Esophagus squamous epithelium (tissue), 5 donors: ENCODE data around the gene ITFG2. TPM values are rescaled to one million over a fixed set of nuclear protein-coding genes. Genes with fewer than 3 reads are reported as not detected.

Experiments
- DNase-seq: peaks from one replicate; lab custom pipeline; 2025; lab: John Stamatoyannopoulos, UW
- H3K27ac ChIP-seq, 4 donors: fragments of 200-600 bp; sonication (generic); one replicate each; pipeline ENCODE4 v1.5.1; 2016 to 2019; ENCODE audit warnings: mild to moderate bottlenecking in 1 of 4
- H3K27me3 ChIP-seq, 4 donors: fragments of 200-600 bp; sonication (generic); 1 replicate in 3 of 4; 2 replicates in 1 of 4; pipeline versions ENCODE4 v1.5.1 to v1.6.0; 2017 to 2021; ENCODE audit warnings: antibody characterized with exemption in 1 of 4
- H3K36me3 ChIP-seq, 3 donors: fragments of 200-600 bp; sonication (generic); one replicate each; pipeline ENCODE4 v1.5.1; 2016 to 2019
- H3K4me1 ChIP-seq, 3 donors: fragments of 200-600 bp; sonication (generic); one replicate each; pipeline ENCODE4 v1.5.1; 2017 to 2019
- H3K4me3 ChIP-seq, 4 donors: fragments of 200-600 bp; sonication (generic); 1 replicate in 3 of 4; 2 replicates in 1 of 4; pipeline ENCODE4 v1.5.1; 2016 to 2019; ENCODE audit warnings: mild to moderate bottlenecking in 2 of 4, moderate library complexity in 1 of 4
- H3K9me3 ChIP-seq, 3 donors: fragments of 200-600 bp; sonication (generic); one replicate each; pipeline ENCODE4 v1.5.1; 2016 to 2019
- CTCF ChIP-seq, 6 experiments: fragments of 450-650 bp in 4 of 6; fragments of 200-600 bp in 2 of 6; sonication (generic) in 2 of 6; IDR thresholded peaks; one replicate each; pipeline ENCODE4 v1.5.1; 2016 to 2019; ENCODE audit warnings: antibody characterized with exemption in 6 of 6, mild to moderate bottlenecking in 4 of 6, moderate library complexity in 4 of 6
- POLR2A ChIP-seq, 4 donors: fragments of 450-650 bp; IDR thresholded peaks; one replicate each; pipeline ENCODE4 v1.6.1; 2017; ENCODE audit warnings: antibody characterized with exemption in 4 of 4, mild to moderate bottlenecking in 4 of 4, moderate library complexity in 3 of 4
- WGBS, 2 donors: methylation state at CpG; one replicate each; pipeline ENCODE4 v1.1.5; 2018; 5-methylcytosine and 5-hydroxymethylcytosine counted together
- intact Hi-C: fragments of 100-400 bp; cut with DNase I; formaldehyde crosslinking; loops from one replicate; pipeline ENCODE4 v1.15.0; 2022
- total RNA-seq, 4 donors: library from RNA; depleted of rRNA; stranded (reverse); fragments of >200 nt; gene quantifications; one replicate each; pipeline ENCODE4 v1.1.0, GENCODE V29; 2016
- donor health status: DM: yes; HTN: yes; CAD: no.

The ITFG2 gene
- total RNA-seq, 4 donors from 2014 or later: 14.3 to 27.5 (median 15.7) TPM

GRCh38 chr12:2820432-2820831 is 8.0 kb downstream of the ITFG2 start:
- no peaks in the 10 kb centered on the region for H3K27me3 ChIP-seq
- H3K9me3 ChIP-seq: no peaks in the 10 kb centered on the region
- DNase-seq: no peak
- H3K27ac ChIP-seq: no peak overlapping the region
- no peak overlapping the region for H3K4me3 ChIP-seq
- intact Hi-C loops: no loop called here
- 72 to 94% methylated on average over 2 to 3 of the region's 9 CpGs for WGBS, 2 donors
- peaks cover 41 to 98% (median 50%) of the 10 kb centered on the region in 3 donors for H3K36me3 ChIP-seq
- H3K4me1 ChIP-seq: no peaks in the 10 kb centered on the region
- TF ChIP-seq CTCF (IDR thresholded peaks at IDR 0.05) (no peak), POLR2A (IDR thresholded peaks at IDR 0.05) (no peak)

GRCh38 chr12:2823483-2823882 is 11.0 kb downstream of the ITFG2 start:
- no peaks in the 10 kb centered on the region for H3K9me3 ChIP-seq
- no peak for TF ChIP-seq CTCF (IDR thresholded peaks at IDR 0.05)
- intact Hi-C loops: no loop called here
- H3K4me1 ChIP-seq: no peaks in the 10 kb centered on the region
- peaks cover 38 to 100% (median 48%) of the 10 kb centered on the region in 3 donors for H3K36me3 ChIP-seq
- WGBS, 2 donors: 82 to 86% methylated on average over 6 to 7 of the region's 7 CpGs
- H3K27me3 ChIP-seq: no peaks in the 10 kb centered on the region
- DNase-seq: no peak
- H3K27ac ChIP-seq: no peak overlapping the region
- no peak overlapping the region for H3K4me3 ChIP-seq

- WGBS, 2 donors: 73 to 79% methylated on average over 6 of the region's 6 CpGs
- TF ChIP-seq POLR2A (IDR thresholded peaks at IDR 0.05) (no peak), CTCF (IDR thresholded peaks at IDR 0.05) (no peak)
- intact Hi-C loops: no loop called here
- Histone ChIP-seq H3K27ac (no peak overlapping the region), H3K4me3 (no peak overlapping the region), H3K27me3 (no peaks in the 10 kb centered on the region), H3K9me3 (no peaks in the 10 kb centered on the region), H3K36me3 (peaks cover 34 to 100% (median 48%) of the 10 kb centered on the region in 3 donors), H3K4me1 (no peaks in the 10 kb centered on the region)
- DNase-seq: no peak
These were observed 12.1 kb downstream of the ITFG2 start for GRCh38 chr12:2824541-2824940.

- Histone ChIP-seq H3K4me3 (no peak overlapping the region), H3K27me3 (no peaks in the 10 kb centered on the region), H3K27ac (no peak overlapping the region), H3K9me3 (no peaks in the 10 kb centered on the region), H3K4me1 (no peaks in the 10 kb centered on the region), H3K36me3 (peaks cover 34 to 100% (median 43%) of the 10 kb centered on the region in 3 donors)
- intact Hi-C loops: no loop called here
- DNase-seq: no peak
- TF ChIP-seq CTCF (IDR thresholded peaks at IDR 0.05): no peak
- TF ChIP-seq POLR2A (IDR thresholded peaks at IDR 0.05): no peak
- WGBS, 2 donors: 78 to 80% methylated on average over 4 of the region's 4 CpGs
These were observed 12.7 kb downstream of the ITFG2 start for GRCh38 chr12:2825132-2825531.

- no peak overlapping the region for H3K27ac ChIP-seq
- WGBS, 2 donors: 87 to 92% methylated on average over 2 to 3 of the region's 3 CpGs
- H3K27me3 ChIP-seq: no peaks in the 10 kb centered on the region
- no peaks in the 10 kb centered on the region for H3K4me1 ChIP-seq
- H3K36me3 ChIP-seq: peaks cover 33 to 100% (median 36%) of the 10 kb centered on the region in 3 donors
- intact Hi-C loops: no loop called here
- no peak for DNase-seq
- no peak overlapping the region for H3K4me3 ChIP-seq
- no peak for TF ChIP-seq CTCF (IDR thresholded peaks at IDR 0.05)
- TF ChIP-seq POLR2A (IDR thresholded peaks at IDR 0.05): no peak
- H3K9me3 ChIP-seq: no peaks in the 10 kb centered on the region
These were observed 13.6 kb downstream of the ITFG2 start for GRCh38 chr12:2826036-2826435.
